ENCODE measurements around the gene PLTP.
A peak's percentile ranks its signal among the peaks of the same experiment; 100 is the strongest.

Gene PLTP

DNA sequence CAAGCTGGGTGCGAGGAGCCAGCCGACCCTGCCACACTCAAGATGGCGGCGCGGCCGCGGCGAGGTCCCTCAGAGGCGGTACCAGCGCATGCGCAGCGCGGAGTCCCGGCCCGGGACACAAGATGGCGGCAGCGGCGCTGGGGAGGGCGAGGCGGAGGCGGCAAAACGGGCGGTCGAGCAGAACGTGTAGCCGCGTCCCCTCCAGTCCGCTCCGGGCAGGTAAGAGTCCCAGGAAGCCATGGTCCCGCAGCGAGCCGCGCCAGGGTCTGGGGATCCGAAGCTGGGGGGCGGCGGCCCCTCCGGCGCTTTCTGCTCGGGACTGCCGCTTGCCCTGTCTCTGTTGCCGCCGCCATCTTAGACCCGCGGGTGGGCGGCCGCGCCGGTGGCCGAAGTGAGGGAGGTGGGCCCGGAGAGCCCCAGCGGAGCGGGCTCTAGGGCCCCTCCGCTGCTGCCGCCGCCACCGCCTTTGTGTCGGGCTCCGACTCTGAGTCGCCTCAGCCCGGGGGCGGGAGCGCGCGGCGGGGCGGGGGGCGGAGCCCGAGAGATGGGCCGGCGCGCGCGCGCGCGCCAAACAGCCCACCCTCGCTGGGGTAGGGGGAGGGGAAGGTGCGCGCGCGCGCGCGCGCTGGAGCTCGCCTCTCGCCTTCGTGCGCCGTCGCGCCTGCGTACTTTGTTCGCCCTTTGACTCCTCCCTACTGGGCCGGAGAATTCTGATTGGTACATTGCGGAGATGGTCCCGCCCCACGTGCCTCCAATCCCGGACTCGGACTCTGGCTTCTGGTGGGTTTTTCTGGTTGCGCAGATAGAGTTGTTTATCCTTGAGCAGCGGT is 22.8 kb upstream of the PLTP start, which contains the start of gene PCIF1:
Gene PCIF1 (plus strand): TSS at position 98 of the 830 bp plus-strand sequence. CDS start 4,317 bp downstream, outside the sequence.
- Histone ChIP-seq H3K4me1 (ENCODE audit: control insufficient read depth in 2 of 2, insufficient read depth in 1 of 2, low read depth in 1 of 2, low read length in 2 of 2) (peaks cover 8 to 18% of the 10 kb centered on the region in 2 donors), H3K9me3 (replicated peaks in 1 of 2; ENCODE audit: control insufficient read depth in 2 of 2, insufficient read depth in 1 of 2, low read depth in 1 of 2, low read length in 2 of 2) (no peaks in the 10 kb centered on the region), H3K4me2 (ENCODE audit: insufficient read depth, low read length, poor library complexity, severe bottlenecking) (peak within 1 kb of the TSS; percentile 89), H4K8ac (ENCODE audit: low read depth, low read length) (peak within 1 kb of the TSS; percentile 20), H3K14ac (ENCODE audit: low read length) (peak within 1 kb of the TSS; percentile 97), H3K27me3 (ENCODE audit: control insufficient read depth in 3 of 3, insufficient read depth in 3 of 3, low read depth in 1 of 3, low read length in 3 of 3) (no peaks in the 10 kb centered on the region), H3K4me3 (ENCODE audit: low read length in 2 of 2) (peak within 1 kb of the TSS; percentile 66 to 99), H3K9ac (ENCODE audit: low read depth, low read length, poor library complexity) (peak within 1 kb of the TSS; percentile 99), H3K79me1 (ENCODE audit: low read depth, low read length) (peaks cover 8% of the 10 kb centered on the region), H4K91ac (ENCODE audit: low read depth, low read length, poor library complexity) (peak within 1 kb of the TSS; percentile 100), H2BK5ac (ENCODE audit: low read length) (peak within 1 kb of the TSS; percentile 98), H2BK12ac (ENCODE audit: low read length) (no peak within 1 kb of the TSS), H3K27ac (replicated peaks; ENCODE audit: low read length) (peak within 1 kb of the TSS; percentile 100), H3K36me3 (replicated peaks in 1 of 2; ENCODE audit: control insufficient read depth in 2 of 2, insufficient read depth in 2 of 2, low read length in 2 of 2) (peaks cover 24 to 44% of the 10 kb centered on the region in 2 donors), H2AK5ac (ENCODE audit: low read depth, low read length) (peak within 1 kb of the TSS; percentile 100), H3K23ac (ENCODE audit: low read depth, low read length, poor library complexity) (peak within 1 kb of the TSS; percentile 95), H3K4ac (ENCODE audit: low read length) (peak within 1 kb of the TSS; percentile 97), H2BK15ac (ENCODE audit: low read length) (no peak within 1 kb of the TSS), H3K18ac (ENCODE audit: low read length) (peak within 1 kb of the TSS; percentile 100), H2AFZ (ENCODE audit: low read length) (peak within 1 kb of the TSS; percentile 79), H2BK120ac (ENCODE audit: low read depth, low read length) (peak within 1 kb of the TSS; percentile 96)
- WGBS, 2 donors (ENCODE audit: extremely low coverage in 2 of 2, insufficient read length in 2 of 2, insufficient replicate concordance in 1 of 2), result no CpG with 5 or more reads among the region's 102 CpGs
- DNase-seq (ENCODE audit: low spot score), result peak; percentile 99

DNA sequence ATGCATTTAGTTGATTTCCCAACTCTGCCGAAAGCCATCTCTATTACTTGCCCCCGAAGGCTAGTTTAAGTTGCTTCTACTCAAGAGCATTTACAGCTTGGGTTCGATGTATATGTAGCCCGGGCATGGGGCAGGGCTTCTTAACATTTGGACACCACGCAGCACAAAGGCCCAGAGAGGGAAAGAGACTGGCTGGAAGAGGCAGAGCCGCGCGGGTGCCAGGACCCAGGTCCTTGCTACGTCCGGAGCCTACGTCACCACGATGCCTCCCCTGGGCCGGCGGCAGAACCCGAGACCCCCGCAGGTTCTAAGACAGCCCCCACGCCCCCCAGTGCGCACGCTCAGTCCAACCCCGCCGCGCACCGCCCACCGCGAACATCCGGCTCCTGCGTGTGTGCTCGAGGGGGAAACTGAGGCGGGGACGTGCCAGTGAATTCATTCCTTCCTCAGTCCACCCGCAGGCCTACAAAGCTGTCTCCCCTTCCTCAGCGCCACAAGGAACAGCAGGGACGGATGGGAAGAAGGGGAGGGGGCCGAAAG is 22.2 kb upstream of the PLTP start:
- peaks cover 17 to 38% of the 10 kb centered on the region in 2 donors for H3K36me3 ChIP-seq (replicated peaks in 1 of 2; ENCODE audit: control insufficient read depth in 2 of 2, insufficient read depth in 2 of 2, low read length in 2 of 2)
- peak overlapping the region; percentile 100 for H3K27ac ChIP-seq (replicated peaks; ENCODE audit: low read length)
- no CpG with 5 or more reads among the region's 34 CpGs for WGBS, 2 donors (ENCODE audit: extremely low coverage in 2 of 2, insufficient read length in 2 of 2, insufficient replicate concordance in 1 of 2)
- H3K9me3 ChIP-seq (replicated peaks in 1 of 2; ENCODE audit: control insufficient read depth in 2 of 2, insufficient read depth in 1 of 2, low read depth in 1 of 2, low read length in 2 of 2), result no peaks in the 10 kb centered on the region
- no peaks in the 10 kb centered on the region for H3K27me3 ChIP-seq (ENCODE audit: control insufficient read depth in 3 of 3, insufficient read depth in 3 of 3, low read depth in 1 of 3, low read length in 3 of 3)
- peaks cover 8% of the 10 kb centered on the region for H3K79me1 ChIP-seq (ENCODE audit: low read depth, low read length)
- no peak overlapping the region for H2BK120ac ChIP-seq (ENCODE audit: low read depth, low read length)
- H4K8ac ChIP-seq (ENCODE audit: low read depth, low read length), result peak overlapping the region; percentile 20
- peak overlapping the region; percentile 79 for H2AFZ ChIP-seq (ENCODE audit: low read length)
- peak overlapping the region; percentile 89 for H3K4me2 ChIP-seq (ENCODE audit: insufficient read depth, low read length, poor library complexity, severe bottlenecking)
- no peak for DNase-seq (ENCODE audit: low spot score)
- peak overlapping the region; percentile 66 to 99 for H3K4me3 ChIP-seq (ENCODE audit: low read length in 2 of 2)
- peak overlapping the region; percentile 96 for H4K91ac ChIP-seq (ENCODE audit: low read depth, low read length, poor library complexity)
- no peak overlapping the region for H2BK15ac ChIP-seq (ENCODE audit: low read length)
- H2AK5ac ChIP-seq (ENCODE audit: low read depth, low read length), result peak overlapping the region; percentile 100
- no peak overlapping the region for H2BK12ac ChIP-seq (ENCODE audit: low read length)
- peak overlapping the region; percentile 97 for H3K4ac ChIP-seq (ENCODE audit: low read length)
- peak overlapping the region; percentile 97 for H3K14ac ChIP-seq (ENCODE audit: low read length)
- H3K4me1 ChIP-seq (ENCODE audit: control insufficient read depth in 2 of 2, insufficient read depth in 1 of 2, low read depth in 1 of 2, low read length in 2 of 2), result peaks cover 8 to 18% of the 10 kb centered on the region in 2 donors
- H2BK5ac ChIP-seq (ENCODE audit: low read length), result peak overlapping the region; percentile 98
- H3K9ac ChIP-seq (ENCODE audit: low read depth, low read length, poor library complexity), result peak overlapping the region; percentile 99
- H3K18ac ChIP-seq (ENCODE audit: low read length), result peak overlapping the region; percentile 100
- peak overlapping the region; percentile 95 for H3K23ac ChIP-seq (ENCODE audit: low read depth, low read length, poor library complexity)

DNA sequence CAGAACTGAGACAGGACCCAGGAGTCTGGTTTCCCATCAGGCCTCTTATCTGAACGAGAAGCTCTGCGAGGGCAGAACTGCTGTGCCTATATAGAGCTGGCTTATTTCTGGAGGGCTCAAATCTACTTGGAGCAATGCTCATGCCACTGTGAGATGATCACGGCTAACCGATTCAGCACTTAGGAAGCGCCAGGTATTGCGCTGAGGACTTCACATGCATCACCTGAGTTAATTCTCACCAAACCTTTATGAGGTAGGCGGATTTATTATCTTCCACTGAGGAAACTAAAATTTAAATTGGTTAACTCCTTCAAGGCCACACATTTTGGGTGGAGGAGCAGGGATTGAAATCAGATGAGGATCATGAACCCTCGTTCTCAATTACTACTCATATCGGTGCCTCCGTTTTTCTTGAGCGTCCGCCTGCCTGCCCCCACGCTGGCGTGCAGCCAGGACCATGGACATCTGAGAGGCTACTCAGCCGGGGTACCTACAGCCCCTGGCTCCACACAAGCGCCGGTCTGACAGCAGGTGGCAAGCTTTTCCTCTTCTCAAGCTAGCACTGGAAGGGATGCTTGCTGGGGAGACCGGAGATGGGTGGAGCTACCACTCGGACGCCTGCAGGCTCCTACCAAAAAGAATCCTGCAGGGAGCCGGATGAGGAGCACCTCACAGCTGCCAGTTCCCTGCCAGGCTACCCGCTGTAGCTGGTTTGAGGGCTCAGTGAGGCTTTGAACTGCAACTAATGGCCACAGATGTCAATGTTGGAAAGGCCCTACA is 21.5 kb upstream of the PLTP start:
- Histone ChIP-seq H3K4ac (ENCODE audit: low read length) (no peak overlapping the region), H3K23ac (ENCODE audit: low read depth, low read length, poor library complexity) (peak overlapping the region; percentile 53), H3K27me3 (ENCODE audit: control insufficient read depth in 3 of 3, insufficient read depth in 3 of 3, low read depth in 1 of 3, low read length in 3 of 3) (no peaks in the 10 kb centered on the region), H3K4me1 (ENCODE audit: control insufficient read depth in 2 of 2, insufficient read depth in 1 of 2, low read depth in 1 of 2, low read length in 2 of 2) (peaks cover 7 to 18% of the 10 kb centered on the region in 2 donors), H3K4me2 (ENCODE audit: insufficient read depth, low read length, poor library complexity, severe bottlenecking) (peak overlapping the region; percentile 89), H3K79me1 (ENCODE audit: low read depth, low read length) (peaks cover 8% of the 10 kb centered on the region), H3K4me3 (ENCODE audit: low read length in 2 of 2) (peak overlapping the region; percentile 66 to 99), H2BK12ac (ENCODE audit: low read length) (no peak overlapping the region), H4K91ac (ENCODE audit: low read depth, low read length, poor library complexity) (no peak overlapping the region), H2BK5ac (ENCODE audit: low read length) (peak overlapping the region; percentile 98), H3K18ac (ENCODE audit: low read length) (no peak overlapping the region), H3K9ac (ENCODE audit: low read depth, low read length, poor library complexity) (peak overlapping the region; percentile 79), H3K14ac (ENCODE audit: low read length) (peak overlapping the region; percentile 97), H3K36me3 (replicated peaks in 1 of 2; ENCODE audit: control insufficient read depth in 2 of 2, insufficient read depth in 2 of 2, low read length in 2 of 2) (peaks cover 11 to 31% of the 10 kb centered on the region in 2 donors), H3K27ac (replicated peaks; ENCODE audit: low read length) (peak overlapping the region; percentile 100), H2AK5ac (ENCODE audit: low read depth, low read length) (peak overlapping the region; percentile 43), H2AFZ (ENCODE audit: low read length) (peak overlapping the region; percentile 79), H2BK15ac (ENCODE audit: low read length) (peak overlapping the region; percentile 23), H2BK120ac (ENCODE audit: low read depth, low read length) (no peak overlapping the region), H3K9me3 (replicated peaks in 1 of 2; ENCODE audit: control insufficient read depth in 2 of 2, insufficient read depth in 1 of 2, low read depth in 1 of 2, low read length in 2 of 2) (no peaks in the 10 kb centered on the region), H4K8ac (ENCODE audit: low read depth, low read length) (peak overlapping the region; percentile 54)
- DNase-seq (ENCODE audit: low spot score), result peak; percentile 72
- WGBS, 2 donors (ENCODE audit: extremely low coverage in 2 of 2, insufficient read length in 2 of 2, insufficient replicate concordance in 1 of 2), result no CpG with 5 or more reads among the region's 22 CpGs
